ENCODE results near the gene TTLL6. TPM values are rescaled to one million over a fixed set of nuclear protein-coding genes. Genes with fewer than 3 reads are reported as not detected.
A peak's percentile ranks its signal among the peaks of the same experiment; 100 is the strongest.
"Not testable (repeated sequence)": the region's sequence is repeated elsewhere in the genome, so short reads cannot be mapped to it uniquely, and the experiment has no call there.

Gene TTLL6
- not detected in 2 replicates for total RNA-seq (2014; rRNA removed)
- polyA plus RNA-seq (2012) = 0.01 TPM

GRCh38 chr17:48816774-48817590 is at the start of gene TTLL6:
TTLL6 (minus strand) TSS chr17:48817229; CDS start chr17:48817072, 157 bp downstream.
- peak; percentile 69 for DNase-seq (ENCODE audit: low read depth)

DNA sequence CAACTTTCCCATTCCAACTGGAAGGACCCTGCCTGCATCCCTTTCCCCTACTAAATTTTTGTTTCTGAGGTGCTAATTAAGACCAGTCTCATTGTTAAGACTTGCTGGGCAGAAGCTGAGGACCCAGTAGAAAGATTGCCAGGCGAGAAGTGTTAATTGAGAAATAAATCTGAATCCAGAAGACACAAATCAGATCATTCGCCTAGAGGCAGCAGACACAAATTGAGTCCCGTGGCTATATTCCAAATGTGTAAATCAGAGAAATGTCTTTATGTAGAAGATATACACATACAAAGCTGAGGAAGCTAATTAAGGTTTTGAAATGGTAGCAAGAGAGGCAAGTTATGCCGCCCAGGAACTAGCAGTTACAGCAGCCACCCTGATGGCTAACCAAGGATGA is 43.4 kb upstream of the TTLL6 start:
- no peak for DNase-seq (ENCODE audit: low read depth)

- DNase-seq (ENCODE audit: low read depth) = no peak
Observed at GRCh38 chr17:48860034-48860433, 43.0 kb upstream of the TTLL6 start.

GRCh38 chr17:48856122-48856821 is 39.2 kb upstream of the TTLL6 start:
- DNase-seq (ENCODE audit: low read depth) = no peak

DNA sequence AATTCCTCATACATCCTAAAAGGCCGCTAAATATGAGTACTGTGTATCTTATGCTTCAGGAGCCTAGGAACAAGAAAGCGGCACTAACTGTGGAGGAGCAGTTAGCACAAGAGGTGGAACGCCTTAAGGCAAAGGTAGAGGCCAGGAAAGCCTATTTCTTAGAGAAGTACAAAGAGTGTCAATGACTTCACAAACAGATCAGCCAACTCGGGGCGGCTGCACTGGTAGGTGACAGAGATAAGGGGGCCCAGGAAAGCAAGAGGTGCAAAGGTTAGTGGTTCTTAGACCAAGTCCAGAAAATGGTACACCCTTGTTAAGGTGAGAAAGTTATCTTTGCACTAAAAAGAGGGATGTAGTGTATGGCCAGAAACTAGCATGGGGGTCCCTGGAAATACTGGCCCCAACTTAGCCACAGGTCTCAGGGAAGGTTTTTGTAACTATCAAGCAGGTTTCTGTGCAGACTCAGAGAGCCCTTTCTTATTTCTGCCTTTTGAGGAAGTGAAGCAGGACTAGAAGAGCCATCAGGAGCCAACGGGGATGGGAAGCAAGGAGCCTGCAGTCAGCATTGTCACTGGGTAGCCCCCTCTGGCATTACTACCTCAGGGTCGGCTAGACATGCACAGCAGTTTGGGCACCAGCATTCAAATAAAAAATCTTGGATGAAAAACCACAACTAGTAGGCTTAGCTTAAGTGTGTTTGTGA is 37.9 kb upstream of the TTLL6 start:
- DNase-seq (ENCODE audit: low read depth) = no peak

- no peak for DNase-seq (ENCODE audit: low read depth)
Observed at GRCh38 chr17:48850792-48851323, 33.8 kb upstream of the TTLL6 start.

- peak; percentile 97 for DNase-seq (ENCODE audit: low read depth)
Observed at GRCh38 chr17:48843187-48843900, 26.3 kb upstream of the TTLL6 start.

DNA sequence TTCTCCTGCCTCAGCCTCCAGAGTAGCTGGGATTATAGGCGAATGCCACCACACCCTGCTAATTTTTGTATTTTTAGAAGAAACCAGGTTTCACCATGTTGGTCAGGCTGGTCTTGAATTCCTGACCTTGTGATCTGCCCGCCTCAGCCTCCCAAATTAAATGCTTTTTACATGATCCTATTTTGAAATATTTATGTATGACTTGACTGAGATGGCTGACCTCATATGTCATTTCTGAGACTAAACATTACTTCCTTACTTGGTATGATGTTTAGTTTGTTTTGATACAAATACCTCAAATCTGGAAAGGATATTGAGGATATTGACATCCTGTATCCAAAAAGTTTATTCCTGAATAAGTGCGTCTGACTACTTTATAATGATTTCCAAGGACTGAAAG is 25.7 kb upstream of the TTLL6 start:
- peak; percentile 34 for DNase-seq (ENCODE audit: low read depth)

GRCh38 chr17:48841395-48841831 is 24.4 kb upstream of the TTLL6 start:
- DNase-seq (ENCODE audit: low read depth) = peak; percentile 83

DNA sequence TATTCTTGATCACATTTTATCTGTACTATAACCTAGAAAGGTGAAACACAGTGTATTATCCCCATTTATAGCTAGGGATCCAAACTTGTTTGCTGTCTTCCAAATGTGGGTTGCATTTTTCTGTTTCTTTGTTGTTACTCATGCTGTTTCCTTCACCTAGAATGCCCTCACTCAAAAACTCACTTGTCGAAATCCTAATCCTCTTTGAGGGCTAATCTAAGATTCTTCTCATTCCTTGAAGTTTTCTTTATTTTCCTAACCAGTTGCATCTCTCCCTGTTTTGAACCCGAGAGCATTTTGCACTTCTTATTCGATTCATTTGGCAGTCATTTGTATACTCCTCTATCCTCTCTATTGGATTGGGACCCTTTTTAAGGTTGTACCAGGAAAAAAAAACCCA is 23.4 kb upstream of the TTLL6 start:
- peak; percentile 26 for DNase-seq (ENCODE audit: low read depth)

GRCh38 chr17:48837458-48837857 is 20.4 kb upstream of the TTLL6 start:
- not testable (repeated sequence) for DNase-seq (ENCODE audit: low read depth)

DNA sequence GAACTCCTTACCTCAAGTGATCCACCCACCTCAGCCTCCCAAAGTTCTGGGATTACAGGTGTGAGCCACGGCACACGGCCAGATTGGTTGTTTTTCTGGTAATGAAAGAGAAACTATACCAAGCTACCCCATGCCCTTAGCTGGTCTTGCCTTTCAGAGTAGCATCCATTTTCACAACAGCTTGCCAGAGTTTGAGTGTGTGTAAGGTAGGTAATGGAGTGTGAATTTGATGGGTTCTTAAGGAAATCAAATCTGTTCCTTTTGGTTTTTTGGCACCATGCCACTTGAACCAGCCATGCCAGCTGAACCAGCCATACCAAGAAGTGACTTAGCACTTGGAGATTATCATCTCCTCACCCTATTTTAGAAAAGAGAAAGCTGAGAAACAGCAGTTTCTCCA is 18.9 kb upstream of the TTLL6 start:
- no peak for DNase-seq (ENCODE audit: low read depth)

- no peak for DNase-seq (ENCODE audit: low read depth)
Observed at GRCh38 chr17:48834973-48835372, 17.9 kb upstream of the TTLL6 start.

- DNase-seq (ENCODE audit: low read depth) = no peak
Observed at GRCh38 chr17:48831549-48831883, 14.5 kb upstream of the TTLL6 start.

DNA sequence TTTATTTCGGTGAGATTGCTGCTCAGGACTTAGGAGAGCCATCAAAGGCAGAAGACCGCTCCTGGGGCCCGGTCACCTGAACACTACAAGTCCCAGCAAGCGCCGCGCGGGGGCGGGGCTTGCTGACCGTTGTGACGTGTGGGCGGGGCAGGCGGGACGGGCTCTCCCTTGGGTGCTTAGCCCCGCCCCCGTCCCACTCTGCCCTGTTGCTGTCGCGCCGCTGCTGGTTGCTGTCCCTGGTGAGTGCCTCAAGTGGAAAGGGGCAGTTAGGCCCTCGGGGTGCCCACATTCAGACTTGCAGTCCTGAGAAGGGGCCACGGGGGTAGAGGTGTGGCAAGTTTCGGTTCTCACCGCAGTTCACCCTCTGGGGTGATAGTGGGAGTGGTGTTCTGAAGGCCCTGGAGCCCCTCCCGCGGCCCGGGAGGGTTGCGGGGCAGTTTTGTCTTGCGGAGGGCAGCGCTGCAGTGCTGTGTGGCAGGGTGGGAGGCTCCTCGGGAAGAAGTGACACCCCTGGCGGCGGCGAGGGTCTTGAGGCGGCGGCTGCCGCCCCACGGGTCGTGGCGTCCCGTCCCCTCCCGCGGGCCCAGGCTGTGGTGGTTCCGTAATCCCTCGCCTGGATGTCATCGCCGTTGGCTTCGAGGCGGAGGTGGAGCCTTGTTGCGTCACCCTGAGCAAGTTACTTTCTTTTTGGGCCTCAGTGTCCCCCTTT is 14.0 kb upstream of the TTLL6 start, which contains the start of gene CALCOCO2:
TSS of gene CALCOCO2 (plus strand) at position 196 of the 709 bp plus-strand sequence. CDS start 10,673 bp downstream, outside the sequence.
- peak; percentile 90 for DNase-seq (ENCODE audit: low read depth)

GRCh38 chr17:48825446-48826381 is 8.7 kb upstream of the TTLL6 start:
- DNase-seq (ENCODE audit: low read depth) = no peak

DNA sequence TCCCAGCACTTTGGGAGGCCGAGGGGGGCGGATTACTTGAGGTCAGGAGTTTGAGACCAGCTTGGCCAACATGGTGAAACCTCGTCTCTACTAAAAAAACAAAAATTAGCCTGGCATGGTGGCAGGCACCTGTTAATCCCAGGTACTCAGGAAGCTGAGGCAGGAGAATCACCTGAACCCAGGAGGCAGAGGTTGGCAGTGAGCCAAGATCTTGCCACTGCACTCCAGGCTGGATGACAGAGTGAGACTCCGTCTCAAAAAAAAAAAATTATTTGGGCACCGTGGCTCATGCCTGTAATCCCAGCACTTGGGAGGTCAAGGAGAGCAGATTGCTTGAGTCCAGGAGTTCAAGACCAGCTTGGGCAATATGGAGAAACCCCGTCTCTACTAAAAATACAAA is 3.9 kb upstream of the TTLL6 start:
- not testable (repeated sequence) for DNase-seq (ENCODE audit: low read depth)

DNA sequence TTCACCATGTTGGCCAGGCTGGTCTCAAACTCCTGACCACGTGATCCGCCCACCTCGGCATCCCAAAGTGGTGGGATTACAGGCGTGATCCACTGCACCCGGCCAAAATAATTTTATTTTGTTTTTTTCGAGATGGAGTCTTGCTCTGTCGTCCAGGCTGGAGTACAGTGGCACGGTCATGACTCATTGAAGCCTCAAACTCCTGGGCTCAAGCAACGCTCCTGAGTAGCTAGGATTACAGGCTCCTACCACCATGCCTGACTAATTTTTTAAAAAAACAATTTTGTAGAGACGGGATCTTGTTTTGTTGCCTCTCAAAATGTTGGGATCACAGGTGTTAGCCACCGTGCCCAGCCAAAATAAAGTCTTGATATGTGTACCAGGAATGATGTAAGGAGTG is 2.4 kb upstream of the TTLL6 start:
- peak; percentile 62 for DNase-seq (ENCODE audit: low read depth)

DNA sequence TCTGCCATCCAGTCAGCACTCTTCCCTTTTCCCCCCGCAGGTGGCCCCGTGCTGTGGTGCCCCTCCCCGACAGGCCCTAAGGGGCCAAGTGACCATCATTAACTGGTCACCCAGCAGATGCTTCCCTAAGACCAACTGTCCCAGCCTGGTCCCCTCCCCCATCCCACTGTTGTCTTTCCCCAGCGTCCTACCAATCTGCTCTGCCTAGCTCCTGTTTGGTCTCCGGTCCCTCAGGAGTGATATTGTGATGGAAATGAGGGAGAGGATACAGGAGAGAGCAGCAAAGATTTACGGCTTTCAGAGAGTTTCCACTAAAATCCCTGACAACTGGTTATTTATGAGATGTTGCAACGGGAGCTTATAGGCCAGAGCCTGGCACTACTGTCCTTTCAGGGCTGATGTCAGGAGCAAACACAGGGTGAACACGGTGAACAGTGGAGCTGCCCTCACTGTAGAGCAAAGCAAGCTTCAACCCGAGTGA is 1.4 kb upstream of the TTLL6 start:
- DNase-seq (ENCODE audit: low read depth) = no peak

Measured in LHCN-M2 (cell line).